Measurements from ENCODE around the gene OR52B4. TPM values are rescaled to one million over a fixed set of nuclear protein-coding genes. Genes with fewer than 3 reads are reported as not detected.

The OR52B4 gene
- total RNA-seq (not detected in 2 replicates), polyA plus RNA-seq (not detected in 2 replicates), polyA minus RNA-seq (not detected in 2 replicates)
- total RNA-seq (2013): not detected

DNA sequence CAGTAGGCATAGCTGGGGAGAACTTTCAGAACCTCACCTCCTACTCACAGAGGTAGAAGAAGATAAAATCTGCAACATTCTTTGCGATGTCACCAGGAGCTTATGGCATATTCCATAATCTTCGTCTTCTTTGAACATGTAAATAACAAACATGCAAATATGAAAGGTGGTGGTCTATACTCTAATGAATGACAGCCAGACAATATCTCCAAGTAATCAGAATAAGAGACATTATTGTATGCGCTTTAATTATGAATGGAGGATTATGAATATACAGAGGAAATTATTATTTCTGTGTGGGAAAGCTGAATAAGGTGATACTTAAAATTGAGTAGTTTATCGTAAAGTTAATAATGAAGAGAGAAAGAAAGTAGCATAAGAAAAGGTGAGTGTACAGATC is at the start of gene OR52B4:
OR52B4 (minus strand) TSS at position 101 of the 400 bp plus-strand sequence; CDS start at position 10, 91 bp downstream.
- Histone ChIP-seq H3K4me2 (replicated peaks; ENCODE audit: low read depth, low read length, poor library complexity, severe bottlenecking) (no peak within 1 kb of the TSS), H3K36me3 (replicated peaks in 1 of 2; ENCODE audit: control extremely low read depth in 1 of 2, control insufficient read depth in 1 of 2, extremely low read depth in 1 of 2, insufficient read depth in 2 of 2, low read length in 1 of 2) (no peaks in the 10 kb centered on the region), H3K79me2 (ENCODE audit: control insufficient read depth, insufficient read depth, low read length) (no peaks in the 10 kb centered on the region), H4K20me1 (ENCODE audit: control insufficient read depth, insufficient read depth, low read length, poor library complexity, severe bottlenecking) (no peaks in the 10 kb centered on the region), H3K27ac (ENCODE audit: low read length in 2 of 2) (no peak within 1 kb of the TSS), H3K4me1 (ENCODE audit: control insufficient read depth in 2 of 2, insufficient read depth in 2 of 2, low read length in 2 of 2) (no peaks in the 10 kb centered on the region), H3K9ac (ENCODE audit: low read length) (no peak within 1 kb of the TSS), H3K9me3 (ENCODE audit: control extremely low read depth in 1 of 3, control insufficient read depth in 2 of 3, insufficient read depth in 1 of 3, low read length in 2 of 3) (no peaks in the 10 kb centered on the region), H3K4me3 (ENCODE audit: control extremely low read depth in 1 of 5, extremely low read depth in 1 of 5, insufficient read depth in 1 of 5, low read depth in 2 of 5, low read length in 4 of 5) (no peak within 1 kb of the TSS), H2AFZ (ENCODE audit: insufficient read depth, low read depth, low read length, poor library complexity, severe bottlenecking) (no peak within 1 kb of the TSS), H3K27me3 (replicated peaks in 1 of 4; ENCODE audit: control extremely low read depth in 1 of 4, control insufficient read depth in 3 of 4, insufficient read depth in 4 of 4, low read length in 3 of 4) (peaks cover 0 to 3% (median 0%) of the 10 kb centered on the region in 4 experiments)
- no peaks in the 10 kb centered on the region for H3K9me3 Mint-ChIP-seq (ENCODE audit: insufficient read depth)
- no peak for ATAC-seq (ENCODE audit: low read depth)
- peaks cover 5% of the 10 kb centered on the region for H3K27me3 Mint-ChIP-seq
- H3K4me3 Mint-ChIP-seq: no peak within 1 kb of the TSS
- POLR2A ChIA-PET: no interaction called here
- CTCF ChIA-PET: no interaction called here
- no peak within 1 kb of the TSS for H3K27ac Mint-ChIP-seq
- no peak for DNase-seq
- TF ChIP-seq, protein P1, sequence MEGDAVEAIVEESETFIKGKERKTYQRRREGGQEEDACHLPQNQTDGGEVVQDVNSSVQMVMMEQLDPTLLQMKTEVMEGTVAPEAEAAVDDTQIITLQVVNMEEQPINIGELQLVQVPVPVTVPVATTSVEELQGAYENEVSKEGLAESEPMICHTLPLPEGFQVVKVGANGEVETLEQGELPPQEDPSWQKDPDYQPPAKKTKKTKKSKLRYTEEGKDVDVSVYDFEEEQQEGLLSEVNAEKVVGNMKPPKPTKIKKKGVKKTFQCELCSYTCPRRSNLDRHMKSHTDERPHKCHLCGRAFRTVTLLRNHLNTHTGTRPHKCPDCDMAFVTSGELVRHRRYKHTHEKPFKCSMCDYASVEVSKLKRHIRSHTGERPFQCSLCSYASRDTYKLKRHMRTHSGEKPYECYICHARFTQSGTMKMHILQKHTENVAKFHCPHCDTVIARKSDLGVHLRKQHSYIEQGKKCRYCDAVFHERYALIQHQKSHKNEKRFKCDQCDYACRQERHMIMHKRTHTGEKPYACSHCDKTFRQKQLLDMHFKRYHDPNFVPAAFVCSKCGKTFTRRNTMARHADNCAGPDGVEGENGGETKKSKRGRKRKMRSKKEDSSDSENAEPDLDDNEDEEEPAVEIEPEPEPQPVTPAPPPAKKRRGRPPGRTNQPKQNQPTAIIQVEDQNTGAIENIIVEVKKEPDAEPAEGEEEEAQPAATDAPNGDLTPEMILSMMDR (IDR thresholded peaks at IDR 0.05): no peak
- no peak for TF ChIP-seq EZH2 (IDR thresholded peaks at IDR 0.05; ENCODE audit: borderline replicate concordance, insufficient read depth, low read depth, low read length, poor library complexity, severe bottlenecking)
- intact Hi-C loops (cut with micrococcal nuclease): no loop called here
- H3K4me1 Mint-ChIP-seq: no peaks in the 10 kb centered on the region
- 100% methylated on average over 1 of the region's 4 CpGs for WGBS (ENCODE audit: insufficient coverage)

DNA sequence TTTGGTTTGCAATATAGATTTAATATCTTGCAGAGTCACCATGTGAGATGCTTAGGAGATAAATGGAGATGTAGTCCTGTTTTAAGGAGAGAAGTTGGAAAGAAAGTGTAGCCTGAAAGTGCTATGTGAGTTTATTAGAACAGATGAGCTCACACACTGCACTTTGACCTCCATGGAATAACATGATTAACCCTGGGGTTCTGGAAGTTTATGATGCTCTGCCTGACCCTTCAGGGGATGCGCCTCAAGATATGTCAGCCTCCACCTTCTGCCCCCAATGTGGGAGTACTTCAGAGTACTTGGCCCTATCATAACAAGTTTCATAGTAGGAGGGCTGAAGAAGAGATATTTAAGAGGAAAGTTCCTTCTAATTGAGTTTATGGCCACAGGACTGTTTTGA is 48.6 kb upstream of the OR52B4 start:
- intact Hi-C loops (cut with micrococcal nuclease): no loop called here
- Histone ChIP-seq H3K79me2 (ENCODE audit: control insufficient read depth, insufficient read depth, low read length) (no peaks in the 10 kb centered on the region), H2AFZ (ENCODE audit: insufficient read depth, low read depth, low read length, poor library complexity, severe bottlenecking) (no peak overlapping the region), H3K27me3 (replicated peaks in 1 of 4; ENCODE audit: control extremely low read depth in 1 of 4, control insufficient read depth in 3 of 4, insufficient read depth in 4 of 4, low read length in 3 of 4) (peaks cover 0 to 8% (median 0%) of the 10 kb centered on the region in 4 experiments), H3K4me1 (ENCODE audit: control insufficient read depth in 2 of 2, insufficient read depth in 2 of 2, low read length in 2 of 2) (no peaks in the 10 kb centered on the region), H3K36me3 (replicated peaks in 1 of 2; ENCODE audit: control extremely low read depth in 1 of 2, control insufficient read depth in 1 of 2, extremely low read depth in 1 of 2, insufficient read depth in 2 of 2, low read length in 1 of 2) (no peaks in the 10 kb centered on the region), H3K27ac (ENCODE audit: low read length in 2 of 2) (no peak overlapping the region), H3K9me3 (ENCODE audit: control extremely low read depth in 1 of 3, control insufficient read depth in 2 of 3, insufficient read depth in 1 of 3, low read length in 2 of 3) (no peaks in the 10 kb centered on the region), H3K4me3 (ENCODE audit: control extremely low read depth in 1 of 5, extremely low read depth in 1 of 5, insufficient read depth in 1 of 5, low read depth in 2 of 5, low read length in 4 of 5) (no peak overlapping the region), H4K20me1 (ENCODE audit: control insufficient read depth, insufficient read depth, low read length, poor library complexity, severe bottlenecking) (no peaks in the 10 kb centered on the region), H3K4me2 (replicated peaks; ENCODE audit: low read depth, low read length, poor library complexity, severe bottlenecking) (no peak overlapping the region), H3K9ac (ENCODE audit: low read length) (no peak overlapping the region)
- no peak for ATAC-seq (ENCODE audit: low read depth)
- no peak overlapping the region for H3K4me3 Mint-ChIP-seq
- no CpG with 5 or more reads among the region's 1 CpG for WGBS (ENCODE audit: insufficient coverage)
- ChIA-PET POLR2A (no interaction called here), CTCF (no interaction called here)
- DNase-seq: no peak
- no peaks in the 10 kb centered on the region for H3K4me1 Mint-ChIP-seq
- TF ChIP-seq, protein P1 (IDR thresholded peaks at IDR 0.05): no peak
- TF ChIP-seq EZH2 (IDR thresholded peaks at IDR 0.05; ENCODE audit: borderline replicate concordance, insufficient read depth, low read depth, low read length, poor library complexity, severe bottlenecking): no peak
- H3K9me3 Mint-ChIP-seq (ENCODE audit: insufficient read depth): no peaks in the 10 kb centered on the region
- no peak overlapping the region for H3K27ac Mint-ChIP-seq
- peaks cover 26% of the 10 kb centered on the region for H3K27me3 Mint-ChIP-seq
